Stimulated activated naive CD4-positive, alpha-beta T cell (primary cell): ENCODE measurements around the gene SLC41A1.

Source experiments
- DNase-seq, 6 experiments: peaks; one replicate each; lab custom pipeline; 2025; lab: John Stamatoyannopoulos, UW

SLC41A1 gene

GRCh38 chr1:205751036-205751651, 61.9 kb downstream of the SLC41A1 start:
- peak in 1 of 6 experiments; percentile 19 for DNase-seq

- peak; percentile 90 to 97 (median 96) for DNase-seq
Measured at GRCh38 chr1:205750138-205751035, 62.6 kb downstream of the SLC41A1 start, which contains the start of gene NUCKS1. Gene NUCKS1 (minus strand): TSS chr1:205750182. CDS start chr1:205749973, 209 bp downstream.

GRCh38 chr1:205749234-205750137, 63.5 kb downstream of the SLC41A1 start:
- DNase-seq: peak; percentile 89 to 94 (median 92)

GRCh38 chr1:205748403-205749233, 64.4 kb downstream of the SLC41A1 start:
- peak in 4 of 6 experiments; percentile 42 to 63 (median 54) for DNase-seq

GRCh38 chr1:205746757-205747412, 66.1 kb downstream of the SLC41A1 start:
- DNase-seq: no peak

GRCh38 chr1:205744403-205744802, 68.6 kb downstream of the SLC41A1 start:
- no peak for DNase-seq

- no peak for DNase-seq
Measured at GRCh38 chr1:205743977-205744376, 69.0 kb downstream of the SLC41A1 start.

- DNase-seq: no peak
Measured at GRCh38 chr1:205741681-205742080, 71.3 kb downstream of the SLC41A1 start.

GRCh38 chr1:205739348-205740160, 73.4 kb downstream of the SLC41A1 start:
- no peak for DNase-seq
